CD4-positive, alpha-beta T cell (primary cell): ENCODE measurements around the gene RASGRF2. TPM values are rescaled to one million over a fixed set of nuclear protein-coding genes. Genes with fewer than 3 reads are reported as not detected.

Source experiments
- ATAC-seq: fragments of 200-7000 bp; cut with Tn5 transposase; one replicate; pipeline ENCODE4 v1.10.0; 2022; ENCODE audit warnings: mild to moderate bottlenecking; ENCODE audit not compliant: poor library complexity
- CTCF ChIA-PET: fragments of 350-600 bp; sonication (Branson Sonifier 250); formaldehyde crosslinking; loops from one replicate; lab custom pipeline; 2021; ENCODE audit warnings: antibody characterized with exemption, inconsistent platforms; lab: Charles Lee
- POLR2A ChIA-PET: fragments of 350-600 bp; sonication (Branson Sonifier 250); formaldehyde crosslinking; loops from one replicate; lab custom pipeline; 2021; ENCODE audit warnings: antibody characterized with exemption, inconsistent platforms; lab: Charles Lee
- DNase-seq, 14 experiments: peaks; one replicate each; pipeline ENCODE4 v3.0.0-alpha.2; 2013 to 2020; ENCODE audit warnings: mixed read lengths in 2 of 14
- H3K27ac ChIP-seq, 2 donors: one replicate each; pipeline versions ENCODE4 v1.5.1 to v1.7.0; 2013; ENCODE audit warnings: low read length in 2 of 2, low read depth in 1 of 2, mild to moderate bottlenecking in 1 of 2
- H3K27me3 ChIP-seq, 2 experiments: 1 replicate in 1 of 2; 2 replicates in 1 of 2; pipeline versions ENCODE4 v1.6.1 to v1.7.0; 2013; ENCODE audit warnings: low read length in 2 of 2, control low read depth in 1 of 2, mild to moderate bottlenecking in 1 of 2, moderate library complexity in 1 of 2; ENCODE audit not compliant: insufficient read depth in 2 of 2, control insufficient read depth in 1 of 2
- H3K36me3 ChIP-seq: one replicate; pipeline ENCODE4 v1.6.1; 2013; ENCODE audit warnings: low read length, control low read depth; ENCODE audit not compliant: insufficient read depth
- H3K4me1 ChIP-seq: one replicate; pipeline ENCODE4 v1.6.1; 2013; ENCODE audit warnings: low read length, control low read depth; ENCODE audit not compliant: insufficient read depth
- H3K4me3 ChIP-seq: one replicate; pipeline ENCODE4 v1.5.1; 2013; ENCODE audit warnings: mild to moderate bottlenecking, low read length, moderate library complexity
- H3K9me3 ChIP-seq, 2 experiments: 1 replicate in 1 of 2; 2 replicates in 1 of 2; pipeline versions ENCODE4 v1.6.1 to v1.7.0; 2013; ENCODE audit warnings: low read length in 2 of 2, mild to moderate bottlenecking in 2 of 2, control low read depth in 1 of 2, moderate library complexity in 1 of 2; ENCODE audit not compliant: control insufficient read depth in 1 of 2, insufficient read depth in 1 of 2
- H3K27ac Mint-ChIP-seq: one replicate; pipeline ENCODE4 v1.8.0; 2020; ENCODE audit warnings: mixed read lengths
- H3K27me3 Mint-ChIP-seq: one replicate; pipeline ENCODE4 v1.8.0; 2021; ENCODE audit warnings: mixed read lengths
- H3K36me3 Mint-ChIP-seq: one replicate; pipeline ENCODE4 v1.8.0; 2021; ENCODE audit warnings: low read depth, mixed read lengths
- H3K4me1 Mint-ChIP-seq: one replicate; pipeline ENCODE4 v1.8.0; 2021; ENCODE audit warnings: low read depth, mixed read lengths
- H3K4me3 Mint-ChIP-seq: one replicate; pipeline ENCODE4 v1.8.0; 2020; ENCODE audit warnings: mild to moderate bottlenecking, mixed read lengths
- H3K9me3 Mint-ChIP-seq: one replicate; pipeline ENCODE4 v1.8.0; 2020; ENCODE audit warnings: mixed read lengths
- CTCF ChIP-seq: fragments of 200-600 bp; IDR thresholded peaks from one replicate; pipeline ENCODE4 v1.8.0; 2022; ENCODE audit warnings: antibody characterized with exemption, mild to moderate bottlenecking
- intact Hi-C, 2 experiments: fragments of 100-400 bp; cut with DNase I in 1 of 2; cut with micrococcal nuclease in 1 of 2; formaldehyde crosslinking; loops; one replicate each; pipeline versions ENCODE4 v1.15.1 to v1.9.0; 2023 to 2025; cut with DNase I, micrococcal nuclease
- total RNA-seq, 174 experiments: library from RNA in 2 of 174; stranded (reverse) in 2 of 174; gene quantifications; one replicate each; pipeline ENCODE4 v1.2.3 and lab custom pipeline; 2021 to 2026

RASGRF2 gene
- total RNA-seq, 2 experiments from 2014 or later, result 21.9 to 24.9 TPM

- Histone ChIP-seq H3K4me3 (no peak overlapping the region), H3K27me3 (no peaks in the 10 kb centered on the region), H3K36me3 (no peaks in the 10 kb centered on the region), H3K9me3 (peaks cover 0 to 4% of the 10 kb centered on the region in 2 experiments), H3K27ac (no peak overlapping the region), H3K4me1 (peaks cover 18% of the 10 kb centered on the region)
- POLR2A ChIA-PET, result no interaction called here
- CTCF ChIA-PET, result no interaction called here
- intact Hi-C loops, result no loop called here
- ATAC-seq (no peak), DNase-seq (no peak)
- no peak overlapping the region for H3K4me3 Mint-ChIP-seq
- no peaks in the 10 kb centered on the region for H3K27me3 Mint-ChIP-seq
- H3K4me1 Mint-ChIP-seq, result peaks cover 18% of the 10 kb centered on the region
- H3K27ac Mint-ChIP-seq, result no peak overlapping the region
- H3K9me3 Mint-ChIP-seq, result no peaks in the 10 kb centered on the region
- TF ChIP-seq CTCF, result no peak
- no peaks in the 10 kb centered on the region for H3K36me3 Mint-ChIP-seq
These were observed 275.3 kb downstream of the RASGRF2 start for GRCh38 chr5:81235287-81236072.

GRCh38 chr5:81238460-81238859 lies 278.3 kb downstream of the RASGRF2 start:
- no peak overlapping the region for H3K4me3 ChIP-seq
- H3K36me3 ChIP-seq, result no peaks in the 10 kb centered on the region
- ATAC-seq (no peak), DNase-seq (no peak)
- no peak overlapping the region for H3K27ac ChIP-seq
- H3K4me3 Mint-ChIP-seq, result no peak overlapping the region
- TF ChIP-seq CTCF, result no peak
- peaks cover 0 to 4% of the 10 kb centered on the region in 2 experiments for H3K9me3 ChIP-seq
- ChIA-PET POLR2A (interaction anchor here (0.7 kb wide), 1 partner anchor 758 kb away, joined by 3 read pairs; no protein-coding TSS in a partner anchor), CTCF (no interaction called here)
- no peaks in the 10 kb centered on the region for H3K27me3 Mint-ChIP-seq
- no peaks in the 10 kb centered on the region for H3K27me3 ChIP-seq
- H3K4me1 Mint-ChIP-seq, result peaks cover 15% of the 10 kb centered on the region
- no peaks in the 10 kb centered on the region for H3K9me3 Mint-ChIP-seq
- H3K36me3 Mint-ChIP-seq, result no peaks in the 10 kb centered on the region
- peaks cover 13% of the 10 kb centered on the region for H3K4me1 ChIP-seq
- H3K27ac Mint-ChIP-seq, result no peak overlapping the region
- intact Hi-C loops, result no loop called here

GRCh38 chr5:81239613-81240012 lies 279.4 kb downstream of the RASGRF2 start:
- ATAC-seq, result no peak
- peaks cover 6% of the 10 kb centered on the region for H3K4me1 ChIP-seq
- Mint-ChIP-seq H3K4me3 (no peak overlapping the region), H3K27ac (no peak overlapping the region), H3K9me3 (no peaks in the 10 kb centered on the region), H3K36me3 (no peaks in the 10 kb centered on the region), H3K4me1 (peaks cover 3% of the 10 kb centered on the region), H3K27me3 (no peaks in the 10 kb centered on the region)
- peaks cover 0 to 4% of the 10 kb centered on the region in 2 experiments for H3K9me3 ChIP-seq
- CTCF ChIA-PET, result no interaction called here
- POLR2A ChIA-PET, result no interaction called here
- TF ChIP-seq CTCF, result no peak
- DNase-seq, result no peak
- no peak overlapping the region for H3K27ac ChIP-seq
- intact Hi-C loops, result no loop called here
- H3K27me3 ChIP-seq, result no peaks in the 10 kb centered on the region
- no peak overlapping the region for H3K4me3 ChIP-seq
- H3K36me3 ChIP-seq, result no peaks in the 10 kb centered on the region
